HepG2 (cell line): Measurements from ENCODE around the gene S100A10. TPM values are rescaled to one million over a fixed set of nuclear protein-coding genes. Genes with fewer than 3 reads are reported as not detected.

Experiments
- ARID5B ChIP-seq: IDR thresholded peaks from 2 replicates; pipeline ENCODE4 v1.4.0; 2020; ENCODE audit warnings: mild to moderate bottlenecking, missing genetic modification reagents
- ATF4 ChIP-seq, 2 experiments: fragments of 450-650 bp in 1 of 2; sonication (generic) in 1 of 2; formaldehyde crosslinking; IDR thresholded peaks; 2 replicates each; pipeline versions ENCODE4 v1.5.0 to v1.8.0; 2020 to 2022; ENCODE audit warnings: mild to moderate bottlenecking in 1 of 2, missing genetic modification reagents in 1 of 2
- CREBL2 ChIP-seq: sonication (generic); formaldehyde crosslinking; IDR thresholded peaks from 2 replicates; pipeline ENCODE4 v1.8.1; 2023; ENCODE audit warnings: missing genetic modification reagents, mild to moderate bottlenecking, borderline replicate concordance
- HHEX ChIP-seq: IDR thresholded peaks from 2 replicates; pipeline ENCODE4 v1.6.1; 2016; ENCODE audit warnings: control low read depth
- KAT7 ChIP-seq: IDR thresholded peaks from 2 replicates; pipeline ENCODE4 v1.6.1; 2018; ENCODE audit warnings: borderline replicate concordance, missing compliant biosample characterization
- KLF15 ChIP-seq: sonication (generic); formaldehyde crosslinking; IDR thresholded peaks from 2 replicates; pipeline ENCODE4 v1.8.1; 2023; ENCODE audit warnings: borderline replicate concordance, mild to moderate bottlenecking, inconsistent platforms, missing genetic modification reagents, mixed read lengths
- PCBP1 ChIP-seq: fragments of 200-400 bp; formaldehyde crosslinking; IDR thresholded peaks from 2 replicates; pipeline ENCODE4 v1.6.1; 2017; ENCODE audit warnings: mild to moderate bottlenecking, low read depth, low read length, borderline replicate concordance
- RBFOX2 ChIP-seq: fragments of 200-400 bp; formaldehyde crosslinking; IDR thresholded peaks from 2 replicates; pipeline ENCODE4 v1.6.1; 2017; ENCODE audit warnings: low read depth, mild to moderate bottlenecking, low read length
- SAP130 ChIP-seq: IDR thresholded peaks from 2 replicates; pipeline ENCODE4 v1.6.1; 2016; ENCODE audit warnings: low read depth
- SP5 ChIP-seq: IDR thresholded peaks from 2 replicates; pipeline ENCODE4 v1.6.1; 2016; ENCODE audit warnings: low read depth, borderline replicate concordance
- SPEN ChIP-seq: sonication (generic); formaldehyde crosslinking; IDR thresholded peaks from 2 replicates; pipeline ENCODE4 v1.5.1; 2020; ENCODE audit warnings: low read depth, mild to moderate bottlenecking, missing genetic modification reagents
- TAF1 ChIP-seq: sonication (generic); formaldehyde crosslinking; IDR thresholded peaks from 2 replicates; pipeline ENCODE4 v1.4.0; 2020; ENCODE audit warnings: missing genetic modification reagents
- TEAD2 ChIP-seq: sonication (generic); formaldehyde crosslinking; IDR thresholded peaks from 2 replicates; pipeline ENCODE4 v1.9.0; 2021; ENCODE audit warnings: missing genetic modification reagents
- ZNF800 ChIP-seq: sonication (generic); formaldehyde crosslinking; IDR thresholded peaks from 2 replicates; pipeline ENCODE4 v1.4.0; 2020; ENCODE audit warnings: missing genetic modification reagents
- polyA plus RNA-seq, 8 experiments: library from polyadenylated mRNA; depleted of rRNA in 3 of 8; stranded (reverse) in 7 of 8; unstranded in 1 of 8; fragments of >200 nt; fragmentation: Illumina TruSeq in 4 of 8; extraction: Trizol in 4 of 8; gene quantifications; 2 replicates each; pipeline versions ENCODE4 v1.2.1 to v1.2.3, GENCODE V29; 2011 to 2016; ENCODE audit warnings: low read depth in 4 of 8, missing spikeins in 1 of 8, mixed read lengths in 1 of 8; ENCODE audit not compliant: insufficient read depth in 1 of 8
- total RNA-seq, 5 experiments: library from RNA; depleted of rRNA; stranded (reverse); fragments of >200 nt; fragmentation: Illumina TruSeq; extraction: Trizol; gene quantifications; 2 replicates each; pipeline ENCODE4 v1.2.3, GENCODE V29; 2016; ENCODE audit warnings: low read depth in 1 of 5
- TF ChIP-seq, protein P1 (sequence below): sonication (generic); formaldehyde crosslinking; IDR thresholded peaks from 2 replicates; pipeline ENCODE4 v1.8.0; 2022; ENCODE audit warnings: mild to moderate bottlenecking, missing genetic modification reagents
- TF ChIP-seq, protein P2 (sequence below): IDR thresholded peaks from 2 replicates; pipeline ENCODE4 v1.6.1; 2016; ENCODE audit warnings: low read depth, control low read depth

S100A10 gene
- total and polyA plus RNA-seq, 2 of the 13 experiments (the other 11 are each of a cell fraction or from before 2014, with no cell fraction given) = 16.8 to 28.7 TPM

DNA sequence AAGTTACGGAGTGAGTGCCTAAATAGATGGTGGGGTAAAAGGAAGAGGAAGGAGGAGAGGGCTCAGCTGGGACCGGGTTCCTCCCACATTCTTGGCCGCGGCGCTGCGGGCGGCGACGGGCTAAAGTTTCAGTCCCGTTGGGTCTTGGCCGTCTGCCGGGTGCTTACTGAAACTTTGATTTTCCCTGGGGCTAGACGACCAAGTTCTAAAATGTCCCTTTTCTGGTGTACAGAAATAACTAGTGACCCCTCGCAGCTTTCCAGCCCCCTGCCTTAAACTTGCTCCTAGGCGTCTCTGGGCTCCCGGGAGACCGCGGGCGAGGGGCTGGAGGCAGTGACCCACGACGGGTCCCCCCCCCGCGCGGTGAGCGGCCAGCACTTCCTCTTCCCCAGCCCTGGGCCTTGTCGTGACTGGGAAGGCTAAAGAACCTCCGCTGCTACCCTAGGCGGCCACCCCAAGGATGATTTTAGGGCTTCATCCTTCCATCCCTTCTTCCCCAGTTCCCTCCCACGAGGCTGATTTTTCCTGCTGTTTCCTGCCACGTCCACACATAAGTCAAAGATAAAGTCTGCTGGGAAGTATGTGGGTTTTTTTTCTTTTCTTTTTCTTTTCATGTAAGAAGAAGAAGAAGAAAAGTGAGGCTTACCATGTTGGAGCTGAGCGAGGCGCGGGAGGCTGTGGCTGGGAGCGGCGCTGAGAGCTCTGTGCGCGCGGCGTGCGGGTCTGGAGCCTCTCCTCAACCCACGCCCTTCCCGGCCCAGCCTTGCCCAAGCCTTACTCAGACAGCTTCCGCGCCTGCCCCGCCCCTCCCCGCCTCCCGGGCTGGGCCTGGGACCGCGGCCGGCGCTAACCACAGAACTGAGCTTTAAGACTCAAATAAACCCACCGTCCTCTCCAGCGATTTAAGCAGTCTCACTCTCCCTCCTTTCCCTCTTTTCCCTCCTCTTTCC, 42.9 kb upstream of the S100A10 start, which contains the start of gene S100A11 (continued):
- TF ChIP-seq ARID5B (CRISPR knock-in tag) (peak; percentile 19; the same call in 1 of the 2 replicates), ATF4 (CRISPR knock-in tag; IDR thresholded peaks at IDR 0.05) (no peak), TEAD2 (CRISPR knock-in tag) (no peak), SP5 (peak; percentile 46; the same call in 1 of the 2 replicates), HHEX (CRISPR knock-in tag) (no peak), SAP130 (peak; percentile 21; the same call in 1 of the 2 replicates), PCBP1 (0 out of 2 replicates have a peak, but pooled peaks have one; percentile 22), CREBL2 (CRISPR knock-in tag) (no peak), TAF1 (CRISPR knock-in tag) (peak; percentile 34; the same call in 1 of the 2 replicates), KLF15 (CRISPR knock-in tag) (no peak), KAT7 (CRISPR knock-in tag) (no peak), ZNF800 (CRISPR knock-in tag) (peak; percentile 18; the same call in 1 of the 2 replicates), RBFOX2 (0 out of 2 replicates have a peak, but pooled peaks have one; percentile 37), SPEN (CRISPR knock-in tag) (no peak)
- TF ChIP-seq, protein P1, sequence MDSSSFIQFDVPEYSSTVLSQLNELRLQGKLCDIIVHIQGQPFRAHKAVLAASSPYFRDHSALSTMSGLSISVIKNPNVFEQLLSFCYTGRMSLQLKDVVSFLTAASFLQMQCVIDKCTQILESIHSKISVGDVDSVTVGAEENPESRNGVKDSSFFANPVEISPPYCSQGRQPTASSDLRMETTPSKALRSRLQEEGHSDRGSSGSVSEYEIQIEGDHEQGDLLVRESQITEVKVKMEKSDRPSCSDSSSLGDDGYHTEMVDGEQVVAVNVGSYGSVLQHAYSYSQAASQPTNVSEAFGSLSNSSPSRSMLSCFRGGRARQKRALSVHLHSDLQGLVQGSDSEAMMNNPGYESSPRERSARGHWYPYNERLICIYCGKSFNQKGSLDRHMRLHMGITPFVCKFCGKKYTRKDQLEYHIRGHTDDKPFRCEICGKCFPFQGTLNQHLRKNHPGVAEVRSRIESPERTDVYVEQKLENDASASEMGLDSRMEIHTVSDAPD (CRISPR knock-in tag) = no peak
- TF ChIP-seq, protein P2, sequence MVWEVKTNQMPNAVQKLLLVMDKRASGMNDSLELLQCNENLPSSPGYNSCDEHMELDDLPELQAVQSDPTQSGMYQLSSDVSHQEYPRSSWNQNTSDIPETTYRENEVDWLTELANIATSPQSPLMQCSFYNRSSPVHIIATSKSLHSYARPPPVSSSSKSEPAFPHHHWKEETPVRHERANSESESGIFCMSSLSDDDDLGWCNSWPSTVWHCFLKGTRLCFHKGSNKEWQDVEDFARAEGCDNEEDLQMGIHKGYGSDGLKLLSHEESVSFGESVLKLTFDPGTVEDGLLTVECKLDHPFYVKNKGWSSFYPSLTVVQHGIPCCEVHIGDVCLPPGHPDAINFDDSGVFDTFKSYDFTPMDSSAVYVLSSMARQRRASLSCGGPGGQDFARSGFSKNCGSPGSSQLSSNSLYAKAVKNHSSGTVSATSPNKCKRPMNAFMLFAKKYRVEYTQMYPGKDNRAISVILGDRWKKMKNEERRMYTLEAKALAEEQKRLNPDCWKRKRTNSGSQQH (CRISPR knock-in tag) = no peak
